HepG2 (cell line): ENCODE data around the gene DCUN1D3. TPM values are rescaled to one million over a fixed set of nuclear protein-coding genes. Genes with fewer than 3 reads are reported as not detected.
"Not testable (repeated sequence)": the region's sequence is repeated elsewhere in the genome, so short reads cannot be mapped to it uniquely, and the experiment has no call there.

Source experiments
- ATAC-seq: fragments of 200-7000 bp; cut with Tn5 transposase; 3 replicates; pipeline ENCODE4 v1.9.1; 2020; ENCODE audit warnings: mild to moderate bottlenecking, moderate library complexity
- BruUV-seq: library from RNA; stranded (reverse); fragments of 400-500 nt; replicated peaks from 2 replicates; lab custom pipeline; 2021; lab: Mats Ljungman, UMichigan
- CTCF ChIA-PET: fragments of 300-600 bp; formaldehyde crosslinking; extraction: SDS; loops from one replicate; lab custom pipeline; 2021; ENCODE audit warnings: low total read pairs, inconsistent platforms, low intra/inter-chr PET ratio; lab: Yijun Ruan, JAX
- POLR2A ChIA-PET: fragments of 350-600 bp; sonication (Branson Sonifier 250); formaldehyde crosslinking; loops from one replicate; lab custom pipeline; 2020; ENCODE audit warnings: antibody characterized with exemption, inconsistent platforms; lab: Yijun Ruan, JAX
- DNase-seq: peaks from one replicate; pipeline ENCODE4 v3.0.0-alpha.2; 2015; ENCODE audit warnings: low spot score
- FAIRE-seq: peaks from 3 replicates; lab custom pipeline; 2011; peaks lifted over from hg19 to GRCh38; lab: Jason Lieb, UNC
- H2AFZ ChIP-seq: one replicate; pipeline ENCODE4 v1.6.1; 2011; ENCODE audit warnings: low read length, inconsistent platforms
- H3K27ac ChIP-seq: fragments of 300-600 bp; 3 replicates; pipeline ENCODE4 v1.8.0; 2011; ENCODE audit warnings: mixed run types, mild to moderate bottlenecking, mixed read lengths, low read length, inconsistent platforms; ENCODE audit not compliant: insufficient read depth; ENCODE audit errors: extremely low read length
- H3K27me3 ChIP-seq, 2 experiments: fragments of 200-600 bp in 1 of 2; 2 replicates in 1 of 2; 3 replicates in 1 of 2; pipeline versions ENCODE4 v1.6.0 to v1.8.0; 2011; ENCODE audit warnings: low read length in 2 of 2, mild to moderate bottlenecking in 2 of 2, moderate library complexity in 2 of 2, inconsistent platforms in 1 of 2; ENCODE audit not compliant: insufficient read depth in 2 of 2, control insufficient read depth in 1 of 2
- H3K36me3 ChIP-seq, 2 experiments: fragments of 200-600 bp in 1 of 2; replicated peaks in 1 of 2; 2 replicates in 1 of 2; 3 replicates in 1 of 2; pipeline versions ENCODE4 v1.5.1 to v1.8.0; 2011; ENCODE audit warnings: low read length in 2 of 2, inconsistent platforms in 1 of 2; ENCODE audit not compliant: insufficient read depth in 2 of 2, control insufficient read depth in 1 of 2
- H3K4me1 ChIP-seq: 2 replicates; pipeline ENCODE4 v1.5.1; 2012; ENCODE audit warnings: low read length, inconsistent platforms; ENCODE audit not compliant: insufficient read depth
- H3K4me2 ChIP-seq: 2 replicates; pipeline ENCODE4 v1.6.0; 2011; ENCODE audit warnings: low read depth, low read length, inconsistent platforms
- H3K4me3 ChIP-seq, 3 experiments: fragments of 200-600 bp in 1 of 3; sonication (generic), shearing (Covaris generic) in 1 of 3; replicated peaks in 1 of 3; 2 replicates each; pipeline ENCODE4 v1.5.1; 2011 to 2016; ENCODE audit warnings: low read length in 3 of 3, inconsistent platforms in 2 of 3, low read depth in 2 of 3, mild to moderate bottlenecking in 2 of 3, control low read depth in 1 of 3, mixed read lengths in 1 of 3; ENCODE audit not compliant: insufficient read depth in 1 of 3
- H3K79me2 ChIP-seq: one replicate; pipeline ENCODE4 v1.6.1; 2011; ENCODE audit warnings: low read length, inconsistent platforms; ENCODE audit not compliant: insufficient read depth
- H3K9ac ChIP-seq: 2 replicates; pipeline ENCODE4 v1.6.0; 2011; ENCODE audit warnings: mild to moderate bottlenecking, low read depth, low read length, inconsistent platforms; ENCODE audit not compliant: insufficient read depth
- H3K9me3 ChIP-seq: 2 replicates; pipeline ENCODE4 v1.5.1; 2012; ENCODE audit warnings: mild to moderate bottlenecking, low read length
- H4K20me1 ChIP-seq: 2 replicates; pipeline ENCODE4 v1.6.0; 2011; ENCODE audit warnings: inconsistent platforms, mild to moderate bottlenecking, low read length, moderate library complexity; ENCODE audit not compliant: insufficient read depth
- ATF7-NPFF ChIP-seq: sonication (generic); formaldehyde crosslinking; IDR thresholded peaks from 2 replicates; pipeline ENCODE4 v1.8.1; 2023; ENCODE audit warnings: mild to moderate bottlenecking, low read depth, missing genetic modification reagents, moderate library complexity
- PHF21A ChIP-seq: sonication (generic); formaldehyde crosslinking; IDR thresholded peaks from 2 replicates; pipeline ENCODE4 v1.5.0; 2020; ENCODE audit warnings: mild to moderate bottlenecking, missing genetic modification reagents
- RCOR2 ChIP-seq: IDR thresholded peaks from 2 replicates; pipeline ENCODE4 v1.6.1; 2016; ENCODE audit warnings: missing biosample characterization, missing genetic modification reagents
- SIX4 ChIP-seq: sonication (generic); formaldehyde crosslinking; IDR thresholded peaks from 2 replicates; pipeline ENCODE4 v1.4.0; 2020; ENCODE audit warnings: missing genetic modification reagents
- TP53 ChIP-seq: sonication (generic); formaldehyde crosslinking; conservative IDR thresholded peaks from 2 replicates; pipeline ENCODE4 v1.4.0; 2020; ENCODE audit warnings: missing genetic modification reagents
- WGBS: methylation state at CpG from one replicate; pipeline ENCODE4 v1.1.6; 2017; ENCODE audit warnings: low lambda C conversion rate; 5-methylcytosine and 5-hydroxymethylcytosine counted together
- in situ Hi-C: cut with HindIII; loops from 2 replicates; pipeline ENCODE4 v1.10.0; 2017; ENCODE audit warnings: low pct_unique_long_range_greater_than_20kb; ENCODE audit not compliant: extremely low pct_ligation_motif_present
- intact Hi-C: fragments of 100-400 bp; cut with micrococcal nuclease; formaldehyde crosslinking; loops from one replicate; pipeline ENCODE4 v1.10.0; 2022; ENCODE audit not compliant: unreplicated experiment
- polyA plus RNA-seq, 8 experiments: library from polyadenylated mRNA; depleted of rRNA in 3 of 8; stranded (reverse) in 7 of 8; unstranded in 1 of 8; fragments of >200 nt; fragmentation: Illumina TruSeq in 4 of 8; extraction: Trizol in 4 of 8; gene quantifications; 2 replicates each; pipeline versions ENCODE4 v1.2.1 to v1.2.3, GENCODE V29; 2011 to 2016; ENCODE audit warnings: low read depth in 4 of 8, missing spikeins in 1 of 8, mixed read lengths in 1 of 8; ENCODE audit not compliant: insufficient read depth in 1 of 8
- total RNA-seq, 5 experiments: library from RNA; depleted of rRNA; stranded (reverse); fragments of >200 nt; fragmentation: Illumina TruSeq; extraction: Trizol; gene quantifications; 2 replicates each; pipeline ENCODE4 v1.2.3, GENCODE V29; 2016; ENCODE audit warnings: low read depth in 1 of 5
- TF ChIP-seq, protein P1 (sequence below): sonication (generic); formaldehyde crosslinking; IDR thresholded peaks from 2 replicates; pipeline ENCODE4 v1.4.0; 2020; ENCODE audit warnings: missing genetic modification reagents

Gene DCUN1D3
- total and polyA plus RNA-seq, 2 of the 13 experiments (the other 11 are each of a cell fraction or from before 2014, with no cell fraction given) = 5.0 to 19.3 TPM

DNA sequence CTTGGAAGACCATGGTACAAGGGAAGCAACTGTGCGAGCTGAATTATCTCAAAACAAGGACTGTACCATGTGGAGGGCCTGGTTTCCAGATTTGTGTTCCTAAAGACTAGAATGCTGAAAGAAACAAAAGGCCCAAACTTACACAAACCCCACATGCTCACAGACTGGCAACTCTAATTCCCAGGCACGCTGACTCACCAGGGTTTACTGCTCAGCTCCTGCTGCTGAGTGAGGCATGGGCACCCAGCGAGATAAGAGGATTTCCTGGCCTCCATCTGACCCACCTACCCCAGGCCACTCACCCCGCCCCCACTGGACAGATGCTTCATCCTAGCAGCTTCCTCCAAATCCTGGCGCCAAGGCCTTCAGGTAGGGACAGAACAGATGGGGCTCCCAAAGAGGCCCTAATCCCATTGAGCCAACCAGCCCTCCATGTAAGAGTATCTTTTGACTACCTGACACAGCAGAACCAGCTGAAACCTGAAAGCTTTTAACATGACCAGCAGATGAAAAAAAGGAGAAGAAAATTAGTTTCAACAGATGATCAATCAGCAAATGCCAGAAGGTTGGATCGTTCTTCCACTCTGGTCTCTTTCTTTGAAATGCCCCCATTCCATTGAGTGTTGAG lies 33.9 kb downstream of the DCUN1D3 start (continued):
- TF ChIP-seq ATF7-NPFF (CRISPR knock-in tag) = no peak
- TF ChIP-seq SIX4 (CRISPR knock-in tag) = no peak
- TF ChIP-seq, protein P1, sequence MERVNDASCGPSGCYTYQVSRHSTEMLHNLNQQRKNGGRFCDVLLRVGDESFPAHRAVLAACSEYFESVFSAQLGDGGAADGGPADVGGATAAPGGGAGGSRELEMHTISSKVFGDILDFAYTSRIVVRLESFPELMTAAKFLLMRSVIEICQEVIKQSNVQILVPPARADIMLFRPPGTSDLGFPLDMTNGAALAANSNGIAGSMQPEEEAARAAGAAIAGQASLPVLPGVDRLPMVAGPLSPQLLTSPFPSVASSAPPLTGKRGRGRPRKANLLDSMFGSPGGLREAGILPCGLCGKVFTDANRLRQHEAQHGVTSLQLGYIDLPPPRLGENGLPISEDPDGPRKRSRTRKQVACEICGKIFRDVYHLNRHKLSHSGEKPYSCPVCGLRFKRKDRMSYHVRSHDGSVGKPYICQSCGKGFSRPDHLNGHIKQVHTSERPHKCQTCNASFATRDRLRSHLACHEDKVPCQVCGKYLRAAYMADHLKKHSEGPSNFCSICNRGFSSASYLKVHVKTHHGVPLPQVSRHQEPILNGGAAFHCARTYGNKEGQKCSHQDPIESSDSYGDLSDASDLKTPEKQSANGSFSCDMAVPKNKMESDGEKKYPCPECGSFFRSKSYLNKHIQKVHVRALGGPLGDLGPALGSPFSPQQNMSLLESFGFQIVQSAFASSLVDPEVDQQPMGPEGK (CRISPR knock-in tag) = no peak
- TF ChIP-seq RCOR2 (CRISPR knock-in tag) = no peak

DNA sequence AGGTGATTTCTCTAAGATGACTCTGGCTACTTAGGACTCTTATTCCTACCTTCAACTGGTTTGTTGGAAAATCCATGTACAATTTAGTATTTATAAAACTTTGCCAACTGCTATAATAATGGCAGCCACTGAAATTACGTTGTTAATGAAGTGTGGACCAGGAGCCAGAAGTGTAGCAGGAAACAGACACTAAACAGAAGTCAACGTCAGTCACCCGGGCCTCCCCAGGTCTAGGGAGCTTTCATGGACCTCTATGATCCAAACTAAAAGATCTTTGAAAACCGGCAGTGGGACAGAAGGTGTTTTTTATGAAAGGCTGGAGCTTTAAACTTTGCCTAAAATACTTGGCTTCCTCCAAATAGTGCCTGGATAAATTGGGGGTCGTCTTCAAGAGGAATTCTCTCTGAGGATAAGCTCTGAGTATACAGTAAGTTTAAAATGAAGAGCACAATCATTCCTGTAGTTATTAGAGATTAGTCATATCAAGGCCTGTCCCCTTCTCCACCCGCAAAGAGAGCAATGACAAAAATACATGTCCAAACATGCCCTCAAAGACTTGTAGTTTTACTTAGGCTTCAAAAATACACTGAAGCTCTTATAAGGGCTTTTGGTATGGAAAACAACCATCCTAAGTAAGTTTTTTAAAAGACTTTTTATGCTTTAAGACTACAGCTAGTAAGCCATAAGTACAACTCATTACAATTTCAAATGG lies 34.6 kb downstream of the DCUN1D3 start:
- Histone ChIP-seq H3K9ac (no peak overlapping the region), H3K4me3 (no peak overlapping the region), H3K9me3 (no peaks in the 10 kb centered on the region), H4K20me1 (peaks cover 13% of the 10 kb centered on the region; the same call in 1 of the 2 replicates), H3K27ac (peak overlapping the region; percentile 33), H3K27me3 (no peaks in the 10 kb centered on the region), H3K4me1 (peaks cover 40% of the 10 kb centered on the region), H3K36me3 (peaks cover 19 to 32% of the 10 kb centered on the region in 2 experiments), H2AFZ (no peak overlapping the region), H3K4me2 (no peak overlapping the region), H3K79me2 (peaks cover 67% of the 10 kb centered on the region)
- POLR2A ChIA-PET = interaction anchor here (1.0 to 2.3 kb wide), 5 partner anchors 10 to 34 kb away, joined by 3 to 13 read pairs (median 4); partner anchors contain the start of genes DCUN1D3 and LYRM1
- intact Hi-C loops (loop anchor here (5.0 kb wide), 1 partner anchor 62 kb away; no protein-coding TSS in a partner anchor), in situ Hi-C loops (no loop called here)
- no peak for FAIRE-seq
- CTCF ChIA-PET = no interaction called here
- no peak for ATAC-seq
- no TSS peak for BruUV-seq
- 95% methylated on average over 6 of the region's 6 CpGs for WGBS
- DNase-seq = no peak
- TF ChIP-seq TP53 (CRISPR knock-in tag) (peak; percentile 95), PHF21A (CRISPR knock-in tag) (no peak)

DNA sequence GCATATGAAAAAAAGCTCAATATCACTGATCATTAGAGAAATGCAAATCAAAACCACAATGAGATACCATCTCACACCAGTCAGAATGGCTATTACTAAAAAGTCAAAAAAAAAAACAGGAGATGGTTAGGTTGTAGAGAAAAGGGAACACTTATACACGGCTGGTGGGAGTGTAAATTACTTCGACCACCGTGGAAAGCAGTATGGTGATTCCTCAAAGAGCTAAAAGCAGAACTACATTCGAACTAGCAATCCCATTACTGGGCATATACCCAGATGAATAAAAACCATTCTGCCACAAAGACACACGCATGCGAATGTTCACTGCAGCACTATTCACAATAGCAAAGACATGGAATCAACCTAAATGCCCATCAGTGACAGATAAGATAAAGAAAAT lies 35.8 kb downstream of the DCUN1D3 start:
- H3K79me2 ChIP-seq = peaks cover 57% of the 10 kb centered on the region
- H4K20me1 ChIP-seq = peaks cover 13% of the 10 kb centered on the region; the same call in 1 of the 2 replicates
- H3K27ac ChIP-seq, ATAC-seq, FAIRE-seq, intact Hi-C loops, H3K9me3 ChIP-seq, CTCF ChIA-PET, in situ Hi-C loops, H2AFZ ChIP-seq, H3K4me3 ChIP-seq, BruUV-seq, POLR2A ChIA-PET, H3K9ac ChIP-seq, H3K27me3 ChIP-seq, DNase-seq, H3K4me2 ChIP-seq: not testable (repeated sequence)
- peaks cover 28% of the 10 kb centered on the region for H3K4me1 ChIP-seq
- over 99% methylated on average over 6 of the region's 6 CpGs for WGBS
- H3K36me3 ChIP-seq = peaks cover 27 to 44% of the 10 kb centered on the region in 2 experiments
